Muscle of leg (tissue), 11 donors: ENCODE results near the gene DENND10. TPM values are rescaled to one million over a fixed set of nuclear protein-coding genes. Genes with fewer than 3 reads are reported as not detected.
"Not testable (repeated sequence)": the region's sequence is repeated elsewhere in the genome, so short reads cannot be mapped to it uniquely, and the experiment has no call there.

ENCODE experiments used
- DNase-seq: peaks from one replicate; pipeline ENCODE4 v3.0.0; 2013
- H3K27ac ChIP-seq: one replicate; pipeline ENCODE4 v1.5.1; 2013; ENCODE audit warnings: mild to moderate bottlenecking, low read length, control low read depth
- H3K27me3 ChIP-seq: one replicate; pipeline ENCODE4 v1.6.1; 2013; ENCODE audit warnings: low read length; ENCODE audit not compliant: control insufficient read depth, insufficient read depth
- H3K36me3 ChIP-seq: one replicate; pipeline ENCODE4 v1.6.1; 2013; ENCODE audit warnings: low read length; ENCODE audit not compliant: control insufficient read depth, insufficient read depth
- H3K4me1 ChIP-seq: one replicate; pipeline ENCODE4 v1.6.1; 2013; ENCODE audit warnings: low read length; ENCODE audit not compliant: control insufficient read depth, insufficient read depth
- H3K4me3 ChIP-seq: one replicate; pipeline ENCODE4 v1.5.1; 2013; ENCODE audit warnings: low read length, control low read depth
- H3K9me3 ChIP-seq: replicated peaks from 2 replicates; pipeline ENCODE4 v1.6.1; 2013; ENCODE audit warnings: low read depth, low read length; ENCODE audit not compliant: control insufficient read depth
- WGBS: methylation state at CpG from one replicate; pipeline ENCODE4 v1.1.5; 2013; ENCODE audit warnings: missing lambda C conversion rate; ENCODE audit not compliant: insufficient coverage; 5-methylcytosine and 5-hydroxymethylcytosine counted together
- polyA plus RNA-seq, 8 donors: library from polyadenylated mRNA; unstranded; fragments of 120-200 nt; gene quantifications; one replicate each; pipeline versions ENCODE4 v1.2.1 to v1.2.3, GENCODE V29; 2013; ENCODE audit warnings: inconsistent platforms in 1 of 8, low replicate concordance in 1 of 8; ENCODE audit not compliant: insufficient read length in 8 of 8, insufficient read depth in 1 of 8
- total RNA-seq: library from RNA; stranded (reverse); fragments of 120-200 nt; gene quantifications from one replicate; pipeline ENCODE4 v1.2.4, GENCODE V29; 2013

The DENND10 gene
- total and polyA plus RNA-seq, 9 donors, result 24.7 to 38.5 (median 33.0) TPM

DNA sequence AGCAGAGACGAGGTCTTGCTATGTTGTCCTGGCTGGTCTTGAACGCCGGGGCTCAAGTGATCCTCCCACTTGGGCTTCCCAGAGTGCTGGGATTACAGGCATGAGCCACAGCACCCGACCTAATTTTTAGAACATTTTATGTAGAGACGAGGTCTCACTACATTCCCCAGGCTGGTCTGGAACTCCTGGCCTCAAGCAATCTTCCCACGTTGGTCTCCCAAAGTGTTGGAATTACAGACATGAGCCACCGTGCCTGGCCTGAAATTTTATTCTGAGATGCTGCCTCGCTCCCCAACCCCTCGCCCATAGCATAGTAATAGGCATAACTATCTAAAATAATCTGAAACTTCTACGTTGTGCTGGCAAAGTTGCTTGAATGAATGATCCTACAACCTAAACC is 39.7 kb downstream of the DENND10 start:
- Histone ChIP-seq H3K9me3 (no peaks in the 10 kb centered on the region), H3K27ac (no peak overlapping the region), H3K4me3 (no peak overlapping the region), H3K27me3 (no peaks in the 10 kb centered on the region), H3K4me1 (no peaks in the 10 kb centered on the region), H3K36me3 (peaks cover 38% of the 10 kb centered on the region)
- WGBS, result 75% methylated on average over 4 of the region's 10 CpGs
- DNase-seq, result no peak

DNA sequence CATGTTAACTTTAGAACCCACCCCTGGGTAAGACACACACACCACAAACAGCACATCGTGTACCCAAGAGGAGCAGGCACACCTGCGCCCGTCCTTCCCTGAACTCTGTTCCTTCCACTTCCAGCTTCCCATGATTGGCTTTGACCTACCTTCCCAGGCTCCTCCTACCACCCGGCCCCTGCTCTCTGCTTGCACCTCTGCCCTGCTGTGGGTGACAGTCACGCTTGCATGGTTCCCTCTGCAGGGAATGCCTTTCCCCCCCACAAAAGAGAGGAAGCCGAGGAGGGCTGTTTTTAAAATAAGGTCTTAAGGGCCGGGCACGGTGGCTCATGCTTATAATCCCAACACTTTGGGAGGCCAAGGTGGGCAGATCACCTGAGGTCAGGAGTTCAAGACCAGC is 45.2 kb downstream of the DENND10 start:
- DNase-seq, result no peak

DNA sequence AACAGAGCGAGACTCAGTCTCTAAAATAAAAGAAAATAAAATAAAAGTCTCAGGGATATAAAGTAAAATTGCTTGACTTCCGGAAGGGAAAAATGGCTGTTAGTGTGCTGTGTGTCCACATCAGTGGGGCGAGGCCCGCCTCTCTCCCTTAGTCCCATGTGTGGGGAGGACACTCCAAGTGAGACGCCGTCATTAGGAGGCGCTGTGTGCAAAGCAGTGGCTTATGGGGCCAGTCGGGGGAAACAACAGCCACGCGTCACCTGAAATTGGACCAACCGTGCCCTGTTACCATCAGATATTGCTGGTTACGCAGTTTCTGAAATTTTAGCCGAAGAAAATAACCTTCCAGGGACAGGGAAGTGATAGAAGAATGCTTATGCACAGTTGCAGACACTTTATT is 45.8 kb downstream of the DENND10 start:
- no peak for DNase-seq
- Histone ChIP-seq H3K27ac (no peak overlapping the region), H3K27me3 (no peaks in the 10 kb centered on the region), H3K4me3 (no peak overlapping the region), H3K36me3 (peaks cover 60% of the 10 kb centered on the region), H3K4me1 (no peaks in the 10 kb centered on the region), H3K9me3 (no peaks in the 10 kb centered on the region)
- 79% methylated on average over 10 of the region's 13 CpGs for WGBS

More for the DNA sequence above, 45.2 kb downstream of the DENND10 start:
- no peaks in the 10 kb centered on the region for H3K9me3 ChIP-seq
- peaks cover 55% of the 10 kb centered on the region for H3K36me3 ChIP-seq
- 91% methylated on average over 5 of the region's 8 CpGs for WGBS
- H3K4me3 ChIP-seq, result no peak overlapping the region
- no peaks in the 10 kb centered on the region for H3K27me3 ChIP-seq
- H3K27ac ChIP-seq, result no peak overlapping the region
- no peaks in the 10 kb centered on the region for H3K4me1 ChIP-seq

DNA sequence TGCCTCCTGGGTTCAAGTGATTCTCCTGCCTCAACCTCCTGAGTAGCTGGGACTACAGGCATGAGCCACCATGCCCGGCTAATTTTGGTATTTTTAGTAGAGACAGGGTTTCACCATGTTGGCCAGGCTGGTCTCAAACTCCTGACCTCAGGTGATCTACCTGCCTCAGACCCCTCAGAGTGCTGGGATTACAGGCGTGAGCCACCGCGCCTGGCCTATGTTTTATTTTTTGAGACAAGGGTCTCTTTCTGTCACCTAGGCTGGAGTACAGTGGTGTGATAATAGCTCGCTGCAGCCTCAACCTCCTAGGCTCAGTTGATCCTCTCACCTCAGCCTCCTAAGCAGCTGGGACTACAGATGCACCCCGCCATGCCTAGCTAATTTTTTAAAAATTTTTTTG is 47.7 kb downstream of the DENND10 start:
- H3K27me3 ChIP-seq, H3K4me1 ChIP-seq, H3K27ac ChIP-seq, H3K9me3 ChIP-seq, DNase-seq, H3K4me3 ChIP-seq: not testable (repeated sequence)
- peaks cover 74% of the 10 kb centered on the region for H3K36me3 ChIP-seq
- no CpG with 5 or more reads among the region's 6 CpGs for WGBS

DNA sequence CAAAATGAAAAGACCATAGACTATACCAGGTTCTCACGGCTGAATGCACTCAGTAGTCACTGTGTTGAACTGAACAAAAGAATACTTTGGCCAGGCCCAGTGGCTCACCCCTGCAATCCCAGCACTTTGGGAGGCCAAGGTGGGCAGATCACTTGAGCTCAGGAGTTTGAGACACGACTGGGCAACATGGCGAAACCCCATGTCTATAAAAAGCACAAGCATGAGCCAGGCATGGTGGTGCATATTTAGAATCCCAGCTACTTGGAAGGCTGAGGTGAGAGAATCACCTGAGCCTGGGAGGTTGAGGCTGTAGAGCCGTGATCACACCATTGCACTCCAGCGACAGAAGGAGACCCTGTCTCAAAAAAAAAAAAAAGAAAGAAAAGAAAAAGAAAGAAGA is 49.1 kb downstream of the DENND10 start:
- peaks cover 67% of the 10 kb centered on the region for H3K36me3 ChIP-seq
- no peak for DNase-seq
- H3K4me3 ChIP-seq, result no peak overlapping the region
- no peaks in the 10 kb centered on the region for H3K27me3 ChIP-seq
- no peaks in the 10 kb centered on the region for H3K9me3 ChIP-seq
- no peak overlapping the region for H3K27ac ChIP-seq
- WGBS, result 100% methylated on average over 2 of the region's 5 CpGs
- no peaks in the 10 kb centered on the region for H3K4me1 ChIP-seq

DNA sequence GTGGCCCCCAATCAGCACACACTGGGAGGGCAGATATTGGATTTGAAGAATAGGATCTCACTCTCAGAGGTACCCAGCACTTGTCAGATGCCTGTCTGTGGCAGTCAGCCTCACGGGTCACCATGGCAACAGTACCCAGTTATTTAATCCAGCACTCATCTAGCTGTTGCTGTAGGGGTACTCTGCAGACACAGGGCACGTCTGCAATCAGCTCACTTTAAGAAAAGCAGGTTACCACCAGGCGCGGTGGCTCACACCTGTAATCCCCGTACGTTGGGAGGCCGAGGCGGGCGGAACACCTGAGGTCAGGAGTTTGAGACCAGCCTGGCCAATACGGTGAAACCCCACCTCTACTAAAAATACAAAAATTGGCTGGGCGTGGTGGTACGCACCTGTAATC is 49.7 kb downstream of the DENND10 start:
- Histone ChIP-seq H3K27ac (no peak overlapping the region), H3K36me3 (peaks cover 66% of the 10 kb centered on the region), H3K9me3 (no peaks in the 10 kb centered on the region), H3K27me3 (no peaks in the 10 kb centered on the region), H3K4me1 (no peaks in the 10 kb centered on the region), H3K4me3 (no peak overlapping the region)
- 90% methylated on average over 10 of the region's 12 CpGs for WGBS
- no peak for DNase-seq

DNA sequence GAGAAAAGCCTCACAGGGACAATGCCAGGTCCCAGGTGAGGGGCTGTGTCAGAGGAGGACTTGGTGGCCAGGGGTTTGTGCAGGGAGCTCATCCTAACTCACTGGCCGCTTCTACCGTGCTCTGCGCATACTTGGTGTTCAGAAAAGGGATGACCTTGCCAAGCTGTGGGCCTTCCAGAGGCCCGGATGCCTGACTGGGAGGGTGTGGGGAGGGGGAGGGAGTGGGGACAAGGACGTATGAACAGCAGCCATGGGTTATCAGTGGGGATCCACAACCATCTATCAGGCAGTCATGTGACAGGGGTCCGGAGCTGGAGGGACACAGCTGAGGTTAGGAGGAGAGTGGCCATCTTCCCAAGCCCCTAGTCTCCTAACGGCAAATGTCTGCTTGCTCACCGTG is 55.4 kb downstream of the DENND10 start:
- peaks cover 62% of the 10 kb centered on the region for H3K36me3 ChIP-seq
- DNase-seq, result no peak
- 82% methylated on average over 6 of the region's 8 CpGs for WGBS

DNA sequence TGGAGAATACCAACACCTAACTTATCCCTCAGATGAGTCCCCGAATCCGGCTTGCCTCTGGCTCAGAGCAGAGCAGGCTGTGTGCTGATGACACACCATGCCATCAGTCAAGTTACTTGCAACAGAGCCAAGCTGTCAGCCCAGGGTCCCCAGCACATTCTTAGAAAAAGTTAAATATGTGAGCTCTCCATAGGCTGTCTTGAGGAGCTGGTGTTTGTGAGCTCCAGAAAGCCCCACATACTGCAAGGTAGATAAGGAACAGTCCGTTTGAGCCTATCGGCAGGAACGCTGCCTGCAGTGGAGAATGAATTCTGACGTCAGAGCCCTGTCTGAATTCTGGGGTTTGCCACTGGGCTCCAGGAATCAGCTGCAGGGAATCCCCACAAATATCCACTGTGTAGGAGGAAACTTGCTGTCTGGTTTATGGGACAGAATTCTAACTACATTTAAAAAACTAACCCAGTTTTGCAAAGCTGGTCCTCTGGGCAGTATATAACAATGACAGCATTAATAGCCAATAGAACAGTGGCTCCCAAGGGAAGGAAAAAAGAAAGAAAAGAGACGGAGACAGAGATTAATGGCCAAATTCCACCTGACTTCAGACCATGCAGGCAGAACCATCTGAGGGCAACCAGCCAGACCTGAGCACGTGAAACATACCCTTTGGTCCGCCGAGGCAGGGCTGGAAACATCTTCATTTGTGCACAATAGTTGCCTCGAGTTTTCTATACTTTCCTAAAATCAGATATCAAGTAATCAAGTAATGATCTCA is 58.0 kb downstream of the DENND10 start:
- WGBS, result 66% methylated on average over 8 of the region's 11 CpGs
- no peak overlapping the region for H3K27ac ChIP-seq

More for the DNA sequence above, 55.4 kb downstream of the DENND10 start:
- no peaks in the 10 kb centered on the region for H3K9me3 ChIP-seq
- no peak overlapping the region for H3K4me3 ChIP-seq
- peaks cover 2% of the 10 kb centered on the region for H3K4me1 ChIP-seq
- no peaks in the 10 kb centered on the region for H3K27me3 ChIP-seq
- no peak overlapping the region for H3K27ac ChIP-seq

DNA sequence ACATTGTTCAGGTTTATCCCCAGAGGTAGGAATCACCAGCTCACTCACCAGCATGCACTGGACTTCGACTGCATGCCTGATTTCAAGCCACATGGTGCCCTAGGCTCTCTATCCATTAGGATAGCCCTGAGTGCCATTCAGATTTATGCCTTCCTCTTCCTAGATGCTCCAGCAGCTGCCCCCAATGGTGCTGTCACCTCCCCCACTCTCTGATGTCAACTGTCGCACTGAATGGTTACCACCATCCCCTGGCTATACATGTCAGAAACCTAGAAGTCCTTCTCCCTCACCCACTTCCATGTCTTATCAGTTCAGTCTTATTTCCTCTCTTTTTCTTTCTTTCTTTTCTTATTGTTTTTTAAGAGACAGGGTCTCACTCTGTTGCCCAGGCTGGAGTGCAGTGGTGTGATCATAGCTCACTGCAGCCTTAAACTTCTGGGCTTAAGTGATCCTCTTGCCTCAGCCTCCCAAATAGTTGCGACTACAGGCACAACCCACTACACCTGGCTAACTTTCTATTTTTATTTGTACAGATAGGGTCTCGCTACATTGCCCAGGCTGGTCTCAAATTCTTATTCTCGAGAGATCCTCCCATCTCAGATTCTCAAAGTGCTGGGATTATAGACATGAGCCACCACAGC is 58.7 kb downstream of the DENND10 start:
- WGBS, result 81% methylated on average over 2 of the region's 5 CpGs
- Histone ChIP-seq H3K4me1 (peaks cover 19% of the 10 kb centered on the region), H3K27me3 (no peaks in the 10 kb centered on the region), H3K27ac (no peak overlapping the region), H3K4me3 (no peak overlapping the region), H3K36me3 (peaks cover 39% of the 10 kb centered on the region), H3K9me3 (no peaks in the 10 kb centered on the region)
- no peak for DNase-seq

More for the DNA sequence above, 58.0 kb downstream of the DENND10 start:
- no peaks in the 10 kb centered on the region for H3K27me3 ChIP-seq
- H3K4me3 ChIP-seq, result no peak overlapping the region
- peaks cover 19% of the 10 kb centered on the region for H3K4me1 ChIP-seq
- peaks cover 39% of the 10 kb centered on the region for H3K36me3 ChIP-seq
- DNase-seq, result no peak
- H3K9me3 ChIP-seq, result no peaks in the 10 kb centered on the region

DNA sequence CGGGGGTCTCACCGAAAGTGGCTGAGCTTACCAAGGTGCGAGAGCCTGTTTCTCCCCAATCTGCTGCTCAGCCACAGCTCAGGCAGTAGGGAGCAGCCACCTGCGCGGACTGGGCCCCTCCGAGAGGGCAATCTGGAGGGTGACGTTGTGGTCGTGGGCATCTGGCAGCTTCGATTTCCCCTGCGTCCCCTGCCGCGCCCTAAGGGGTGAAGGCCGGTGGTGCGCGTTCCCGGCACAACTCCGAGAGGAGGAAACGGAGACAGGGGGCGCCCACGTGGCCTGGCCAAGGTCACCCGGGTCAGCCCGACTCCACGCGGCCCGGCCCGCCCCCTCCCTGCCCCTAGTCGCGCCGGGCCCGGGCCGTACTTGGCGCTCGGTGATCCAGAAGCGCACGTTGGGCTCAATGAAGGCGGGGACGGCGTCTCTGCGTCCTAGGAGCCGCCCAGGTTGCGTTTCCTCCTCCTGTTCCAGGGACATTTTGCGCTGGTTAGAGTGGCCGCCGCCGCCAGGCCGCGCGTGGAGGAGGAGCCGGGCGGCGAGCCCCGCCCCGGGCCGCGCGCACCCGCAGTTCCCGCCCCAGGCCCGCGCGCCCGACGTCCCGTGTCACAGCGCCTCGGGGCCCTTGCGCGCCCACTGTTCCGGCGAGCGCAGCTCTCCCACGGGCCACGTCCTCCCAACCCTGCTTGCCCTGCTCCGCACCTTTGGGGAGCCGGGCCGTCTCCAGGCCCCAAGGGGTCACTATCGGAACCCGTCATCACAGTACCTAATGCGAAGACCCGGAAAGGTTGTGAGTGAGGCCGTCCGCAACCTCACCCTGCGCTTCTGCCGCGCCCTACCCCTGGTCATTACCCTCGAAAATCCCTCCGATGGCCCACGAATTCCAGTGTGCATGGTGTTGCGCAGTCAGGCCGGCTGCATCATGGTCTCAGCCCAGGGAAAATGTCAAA is 61.5 kb downstream of the DENND10 start, which contains the start of gene SFXN4:
Gene SFXN4, minus strand, starts transcription at position 544 of the 947 bp plus-strand sequence. Its CDS starts 67 bp downstream, at position 477.
- WGBS, result under 1% methylated on average over 89 of the region's 90 CpGs
- Histone ChIP-seq H3K27me3 (no peaks in the 10 kb centered on the region), H3K36me3 (peaks cover 33% of the 10 kb centered on the region), H3K27ac (peak within 1 kb of the TSS; percentile 89), H3K4me1 (peaks cover 19% of the 10 kb centered on the region), H3K4me3 (peak within 1 kb of the TSS; percentile 84), H3K9me3 (no peaks in the 10 kb centered on the region)
- peak; percentile 88 for DNase-seq
